GM21717 (cell line): ENCODE results near the gene HELZ.
"Not testable (repeated sequence)": the region's sequence is repeated elsewhere in the genome, so short reads cannot be mapped to it uniquely, and the experiment has no call there.

Experiments used
- ATAC-seq: cut with Tn5 transposase; IDR thresholded peaks from one replicate; pipeline ENCODE4 v1.9.1; 2021; ENCODE audit warnings: mild to moderate bottlenecking, moderate library complexity; ENCODE audit not compliant: unreplicated experiment

The HELZ gene

DNA sequence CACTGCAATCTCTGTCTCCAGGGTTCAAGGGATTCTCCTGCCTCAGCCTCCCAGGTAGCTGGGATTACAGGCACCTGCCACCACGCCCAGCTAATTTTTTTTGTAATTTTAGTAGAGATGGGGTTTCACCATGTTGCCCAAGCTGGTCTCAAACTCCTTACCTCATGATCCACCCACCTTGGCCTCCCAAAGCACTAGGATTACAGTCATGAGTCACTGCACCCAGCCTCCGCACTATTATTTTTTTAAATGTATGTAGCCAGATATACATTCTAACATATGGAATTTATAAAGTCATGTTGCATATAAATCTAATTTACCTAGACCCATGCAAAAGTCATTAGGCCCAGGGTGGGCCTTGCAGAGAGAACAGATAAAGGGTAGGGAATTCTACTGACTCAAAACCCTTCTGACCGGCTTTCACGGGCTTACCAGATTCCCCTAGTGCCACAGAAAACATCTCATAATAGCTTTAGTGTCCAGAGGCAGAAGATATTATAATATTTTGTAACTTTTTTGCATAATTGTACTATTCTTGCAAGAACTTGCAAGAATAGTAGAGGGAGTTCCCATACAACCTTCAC is 20.5 kb upstream of the HELZ start:
- ATAC-seq, result no peak

DNA sequence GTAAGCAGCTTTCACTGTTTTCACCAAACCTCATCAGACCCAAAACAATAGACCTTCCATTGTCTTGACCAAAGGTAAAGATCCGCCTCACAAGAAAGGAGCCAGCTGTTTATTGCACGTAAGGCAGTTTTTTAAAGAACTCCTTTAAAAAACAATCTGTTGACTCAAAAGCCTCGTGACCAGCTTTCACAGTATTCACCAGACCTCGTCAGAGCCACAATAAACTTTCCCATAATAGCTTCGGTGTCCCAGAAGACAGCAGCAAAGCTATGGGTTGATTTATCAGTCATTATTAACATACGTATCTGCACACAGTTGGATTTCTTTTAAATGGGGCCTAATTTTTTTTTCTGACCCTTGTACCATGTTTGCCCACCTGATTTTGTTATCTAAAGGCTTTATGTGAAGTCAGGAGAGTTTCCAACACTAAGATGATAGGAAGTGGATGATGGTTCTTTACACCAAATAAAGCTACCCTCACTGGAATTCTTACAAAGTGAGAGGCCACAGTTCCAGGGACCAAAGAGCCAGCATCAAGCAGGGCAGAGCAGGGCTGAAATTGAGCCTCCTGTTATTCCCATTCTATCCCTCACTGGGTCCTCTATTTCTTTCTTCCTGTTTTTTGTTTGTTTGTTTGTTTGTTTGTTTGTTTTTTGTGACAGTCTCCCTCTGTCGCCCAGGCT is 17.6 kb upstream of the HELZ start:
- ATAC-seq, result no peak

DNA sequence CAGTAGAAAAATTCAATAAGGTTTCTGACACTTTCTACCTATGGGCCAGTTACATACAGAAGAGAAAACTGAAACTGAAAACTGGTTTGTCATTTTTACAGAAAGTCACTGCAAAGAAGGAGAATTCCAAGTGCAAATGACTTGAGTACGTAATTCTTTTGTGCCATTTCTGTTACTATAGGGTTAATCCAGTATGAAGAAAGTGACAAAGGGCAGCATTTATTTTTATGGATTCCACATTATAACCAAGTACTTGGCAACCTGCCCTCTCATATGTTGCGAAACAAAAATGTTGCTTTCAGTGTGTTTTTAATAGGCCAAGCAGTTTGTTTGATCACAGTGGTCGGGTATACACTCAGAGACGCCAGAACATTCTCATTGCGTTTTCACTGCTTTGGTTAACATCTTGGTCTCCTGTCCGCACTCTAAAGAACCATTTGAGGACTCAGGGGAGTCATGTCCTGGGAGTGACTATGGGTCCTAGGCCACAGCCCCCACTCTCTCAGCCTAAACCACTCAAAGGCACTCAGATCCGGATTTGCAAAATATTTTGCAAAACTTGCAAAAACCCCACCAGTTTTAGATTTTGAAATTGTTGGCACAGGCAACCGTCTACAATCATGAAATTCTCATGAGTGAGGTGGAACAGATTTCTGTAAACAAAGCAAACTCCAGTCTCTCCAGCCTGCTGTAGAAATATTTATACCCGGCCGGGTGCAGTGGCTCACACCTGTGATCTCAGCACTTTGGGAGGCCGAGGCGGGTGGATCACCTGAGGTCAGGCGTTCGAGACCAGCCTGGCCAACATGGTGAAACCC is 15.4 kb upstream of the HELZ start:
- ATAC-seq, result no peak

DNA sequence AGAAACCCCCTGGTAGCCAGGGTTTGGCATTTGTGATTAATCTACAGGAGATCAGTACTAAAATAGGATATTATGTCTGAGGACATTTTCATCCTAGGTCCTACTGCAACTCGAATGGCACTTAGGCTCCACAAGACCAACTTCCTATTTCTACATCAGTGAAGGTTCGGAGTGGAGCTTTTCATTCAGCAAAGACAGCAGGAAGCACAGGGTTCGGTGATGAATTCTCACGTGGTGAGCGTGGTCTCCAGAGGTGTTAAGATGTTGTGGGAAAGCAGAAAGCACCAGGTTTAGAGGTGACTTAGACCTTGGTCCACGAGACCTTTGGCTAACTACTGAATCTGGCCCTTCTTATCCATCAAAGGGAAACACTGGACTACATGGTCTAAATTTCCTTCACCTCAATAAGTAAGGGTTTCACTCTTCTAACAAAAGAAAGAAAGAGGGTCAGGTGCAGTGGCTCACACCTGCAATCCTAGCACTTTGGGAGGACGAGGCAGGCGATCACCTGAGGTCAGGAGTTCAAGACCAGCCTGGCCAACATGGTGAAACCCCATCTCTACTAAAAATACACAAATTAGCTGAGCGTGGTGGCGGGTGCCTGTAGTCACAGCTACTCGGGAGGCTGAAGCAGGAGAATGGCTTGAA is 13.9 kb upstream of the HELZ start:
- ATAC-seq, result no peak

DNA sequence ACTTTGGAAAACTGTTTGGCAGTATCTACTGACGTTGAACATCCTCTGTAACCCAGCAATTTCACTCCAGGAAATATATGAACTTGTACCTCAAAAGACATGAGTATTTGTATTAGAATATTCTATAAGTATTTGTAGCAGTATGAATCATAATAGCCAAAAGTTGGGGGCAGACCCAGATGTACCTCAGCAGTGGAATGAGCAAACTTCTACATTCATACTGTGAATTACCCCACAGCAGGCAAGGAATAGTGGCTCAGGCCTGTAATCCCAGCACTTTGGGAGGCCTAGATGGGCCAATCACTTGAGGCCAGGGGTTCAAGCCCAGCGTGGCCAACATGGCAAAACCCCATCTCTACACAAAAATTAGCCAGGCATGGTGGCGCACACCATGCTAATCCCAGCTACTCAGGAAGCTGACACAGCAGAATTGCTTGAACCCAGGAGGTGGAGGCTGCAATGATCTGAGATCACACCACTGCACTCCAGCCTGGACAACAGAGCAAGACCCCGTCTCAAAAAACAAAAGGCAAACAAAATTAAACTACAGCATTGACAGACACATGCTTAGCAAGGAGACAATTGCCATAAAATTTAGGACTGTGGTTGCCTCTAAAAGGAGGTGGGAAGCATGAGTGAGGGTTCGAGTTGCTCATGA is 11.2 kb upstream of the HELZ start:
- no peak for ATAC-seq

DNA sequence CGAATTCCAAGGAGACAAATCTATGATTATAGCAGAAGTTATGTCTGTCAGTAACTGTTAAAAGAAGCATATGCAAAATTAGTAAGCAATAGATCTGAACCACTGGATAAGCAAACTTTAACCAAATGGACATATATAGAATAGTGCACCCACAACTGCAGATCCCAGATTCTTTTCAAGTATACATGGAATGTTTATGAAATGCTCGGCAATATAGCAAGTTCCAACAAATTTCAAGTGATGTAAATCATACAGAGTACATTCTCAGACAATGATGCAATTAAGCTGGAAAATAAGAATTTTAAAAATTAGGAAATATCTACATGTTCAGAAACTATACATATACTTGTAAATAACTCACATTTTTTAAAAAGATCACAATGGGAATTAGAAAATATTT is 8.4 kb upstream of the HELZ start:
- no peak for ATAC-seq

DNA sequence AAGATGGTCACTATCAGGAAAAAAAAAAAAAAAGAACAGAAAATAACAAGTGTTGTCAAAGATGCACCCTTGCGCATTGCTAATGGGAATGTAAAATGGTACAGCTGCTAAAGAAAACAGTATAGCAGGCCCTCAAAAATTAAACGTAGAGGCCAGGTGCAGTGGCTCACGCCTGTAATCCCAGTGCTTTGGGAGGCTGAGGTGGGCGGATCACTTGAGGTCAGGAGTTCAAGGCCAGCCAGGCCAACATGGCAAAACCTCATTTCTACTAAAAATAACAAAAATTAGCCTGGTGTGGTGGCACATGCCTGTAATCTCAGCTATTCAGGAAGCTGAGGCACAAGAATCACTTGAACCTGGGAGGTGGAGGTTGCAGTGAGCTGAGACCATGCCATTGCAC is 6.6 kb upstream of the HELZ start:
- ATAC-seq, result not testable (repeated sequence)

DNA sequence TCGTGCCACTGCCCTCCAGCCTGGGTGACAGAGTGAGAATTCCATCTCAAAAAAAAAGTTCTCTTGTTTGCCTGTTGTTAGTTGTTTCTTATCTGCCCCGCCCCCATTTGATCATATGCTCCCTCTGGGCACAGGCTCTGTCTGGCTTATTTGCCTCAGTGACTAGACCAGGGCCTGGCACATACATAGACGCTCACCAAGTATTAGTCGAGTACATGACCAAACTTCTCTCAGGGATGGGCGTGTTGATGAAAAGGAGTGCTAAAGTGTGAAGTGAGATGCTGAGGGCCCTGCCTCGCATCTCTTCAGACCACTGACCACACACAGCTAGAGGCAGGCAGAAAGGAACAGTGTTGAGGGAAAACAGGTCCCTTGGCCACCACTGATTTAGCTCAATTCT is 3.3 kb upstream of the HELZ start:
- ATAC-seq, result no peak

DNA sequence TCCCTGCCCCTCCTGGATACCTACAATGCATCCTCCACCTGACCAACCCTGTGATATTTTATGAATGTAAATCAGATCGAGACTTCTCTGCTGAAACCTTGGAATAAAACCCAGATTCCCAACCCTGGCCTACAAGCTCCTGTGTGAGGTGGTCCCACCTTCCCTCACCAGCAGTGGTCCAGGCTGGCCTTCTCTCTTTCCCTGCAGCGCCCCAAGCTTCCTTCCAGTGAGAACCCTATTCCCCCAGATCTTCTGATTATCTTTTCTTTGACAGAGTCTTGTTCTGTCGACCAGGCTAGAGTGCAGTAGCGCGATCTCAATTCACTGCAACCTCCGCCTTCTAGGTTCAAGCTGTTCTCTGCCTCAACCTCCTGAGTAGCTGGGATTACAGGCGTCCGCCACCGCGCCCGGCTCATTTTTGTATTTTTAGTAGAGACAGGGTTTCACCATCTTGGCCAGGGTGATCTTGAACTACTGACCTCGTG is 2.5 kb upstream of the HELZ start:
- ATAC-seq, result no peak

DNA sequence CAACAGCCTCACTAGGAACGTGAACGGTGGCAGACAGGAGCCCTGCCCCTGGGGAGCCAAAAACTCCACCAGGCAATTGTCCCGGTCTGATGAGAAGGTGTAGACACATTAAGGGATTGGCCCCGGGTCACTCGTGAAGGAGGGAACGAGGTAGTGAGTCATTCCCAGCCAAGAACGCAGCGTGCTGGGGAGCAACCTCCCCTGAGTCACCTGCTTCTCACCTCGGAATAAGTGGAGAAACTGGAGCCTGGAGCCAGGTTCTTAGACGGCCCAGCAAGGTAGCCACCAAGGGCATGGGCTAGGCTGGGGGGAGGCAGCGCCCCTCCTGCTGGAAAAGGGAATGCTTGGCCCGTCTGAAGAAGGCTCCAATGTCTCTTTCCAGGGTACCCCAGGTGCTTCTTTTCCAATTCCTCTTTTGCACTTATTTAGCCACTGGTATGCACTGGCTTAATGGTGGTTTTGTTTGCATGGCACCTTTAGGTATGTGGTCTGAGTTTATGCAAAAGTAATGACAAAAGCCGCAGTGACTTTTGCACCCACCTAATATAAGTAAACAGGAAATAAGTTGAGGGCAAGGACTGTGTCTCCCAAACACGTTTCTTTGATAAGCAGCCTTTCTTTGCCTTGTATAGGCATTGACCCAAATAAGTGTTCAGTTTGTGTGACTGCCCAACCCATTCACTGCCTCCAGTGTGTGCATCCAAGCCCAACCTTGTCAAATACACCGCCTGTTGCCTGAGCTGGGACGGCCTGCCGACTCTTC is 1.8 kb upstream of the HELZ start:
- ATAC-seq, result peak; percentile 55

DNA sequence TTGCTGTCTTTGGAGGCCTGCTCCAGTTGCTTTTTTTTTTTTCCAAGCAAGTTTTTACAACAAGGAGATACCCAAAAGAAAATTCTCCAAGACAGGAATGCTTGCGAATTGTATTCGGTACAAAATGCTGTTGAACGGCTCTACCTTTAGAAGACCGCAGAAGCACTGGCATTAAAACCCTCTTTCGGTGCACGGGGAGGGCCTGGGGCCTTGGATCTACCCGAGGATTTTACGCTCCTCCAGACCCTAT is 1.3 kb upstream of the HELZ start:
- ATAC-seq, result no peak

DNA sequence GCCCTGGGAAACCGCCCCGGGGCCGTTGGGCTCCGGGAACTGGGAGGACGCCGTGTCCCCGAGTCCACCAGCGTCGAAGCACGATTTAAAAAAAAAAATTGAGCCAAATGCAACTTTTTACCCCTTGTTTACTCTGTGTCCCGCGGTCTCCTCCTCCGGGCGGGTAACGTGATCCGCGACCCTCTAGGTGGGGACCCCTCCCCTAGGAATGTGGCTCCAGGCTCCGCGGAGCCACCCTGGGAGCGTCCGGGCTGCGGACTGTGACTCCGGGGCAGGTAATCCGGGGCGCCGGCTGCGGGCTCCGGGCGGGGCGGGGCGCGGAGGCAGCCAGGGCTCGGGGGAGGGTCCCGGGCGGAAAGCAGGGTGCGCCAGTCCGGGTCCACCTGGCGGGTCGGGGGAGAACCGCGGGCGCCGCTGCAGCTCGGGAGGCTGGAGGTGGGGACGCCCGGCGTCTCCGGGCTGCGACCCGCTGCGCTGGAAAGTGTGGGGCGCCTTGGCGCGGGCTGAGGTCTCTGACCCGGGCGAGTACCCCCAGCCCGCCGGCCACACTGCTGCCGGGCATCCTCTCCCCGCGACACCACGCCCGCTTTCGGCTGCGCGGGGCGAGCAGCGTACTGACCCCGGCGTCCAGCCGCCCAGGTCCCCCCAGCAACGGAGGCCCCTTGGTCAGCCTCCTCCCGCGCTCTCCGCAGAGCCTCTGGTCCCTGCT is 852 bp upstream of the HELZ start:
- ATAC-seq, result no peak

DNA sequence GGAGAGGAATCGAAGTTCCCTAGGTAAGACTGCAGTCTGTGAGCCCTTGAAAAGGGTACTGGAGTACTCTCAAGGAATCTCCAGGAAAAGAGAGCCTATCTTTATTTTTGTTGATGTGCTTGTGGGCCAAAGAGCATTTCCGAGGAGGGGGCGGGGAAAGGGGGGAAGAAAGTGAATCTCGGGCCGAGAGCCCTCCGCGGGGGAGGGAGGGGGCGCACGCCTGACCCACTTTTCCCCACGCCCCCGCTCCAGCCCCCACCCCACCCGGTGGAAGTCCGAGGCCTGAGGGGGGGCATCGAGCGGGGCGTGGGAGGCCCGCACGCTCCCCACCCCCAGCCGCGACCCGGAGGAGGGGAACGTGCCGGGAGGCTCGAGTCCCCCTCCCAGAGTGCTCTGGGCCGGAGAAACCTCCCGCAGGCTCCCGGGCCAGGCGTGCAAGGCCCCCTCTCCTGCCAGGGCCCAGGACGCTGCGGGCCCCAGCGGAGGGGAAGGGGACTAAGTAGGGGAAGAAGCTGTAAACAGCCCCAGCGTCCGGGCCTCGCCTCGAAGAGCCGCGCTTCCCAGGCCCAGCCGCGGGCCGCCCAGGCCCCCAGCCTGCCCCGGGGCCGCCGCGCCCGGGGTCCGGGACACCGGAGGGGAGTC is 444 bp downstream of the HELZ start:
- ATAC-seq, result peak; percentile 24

DNA sequence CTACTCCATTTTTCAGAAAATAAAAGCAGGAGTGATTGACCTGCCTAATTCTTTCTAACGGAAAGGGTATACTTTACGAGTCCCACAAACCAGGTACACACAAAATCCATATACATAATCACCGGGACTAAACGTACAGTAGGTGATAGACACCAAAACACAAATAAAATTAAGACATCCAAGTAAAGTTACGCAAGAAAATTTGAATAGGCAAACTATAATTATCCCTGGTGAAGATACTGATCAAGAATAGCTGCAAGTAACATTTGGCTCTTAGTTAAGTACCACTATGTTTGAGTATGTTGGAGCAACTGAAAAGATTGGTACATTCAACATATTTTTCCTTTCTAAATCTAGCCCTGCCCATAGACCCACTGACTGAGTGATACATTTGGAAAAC is 1.7 kb downstream of the HELZ start:
- no peak for ATAC-seq

DNA sequence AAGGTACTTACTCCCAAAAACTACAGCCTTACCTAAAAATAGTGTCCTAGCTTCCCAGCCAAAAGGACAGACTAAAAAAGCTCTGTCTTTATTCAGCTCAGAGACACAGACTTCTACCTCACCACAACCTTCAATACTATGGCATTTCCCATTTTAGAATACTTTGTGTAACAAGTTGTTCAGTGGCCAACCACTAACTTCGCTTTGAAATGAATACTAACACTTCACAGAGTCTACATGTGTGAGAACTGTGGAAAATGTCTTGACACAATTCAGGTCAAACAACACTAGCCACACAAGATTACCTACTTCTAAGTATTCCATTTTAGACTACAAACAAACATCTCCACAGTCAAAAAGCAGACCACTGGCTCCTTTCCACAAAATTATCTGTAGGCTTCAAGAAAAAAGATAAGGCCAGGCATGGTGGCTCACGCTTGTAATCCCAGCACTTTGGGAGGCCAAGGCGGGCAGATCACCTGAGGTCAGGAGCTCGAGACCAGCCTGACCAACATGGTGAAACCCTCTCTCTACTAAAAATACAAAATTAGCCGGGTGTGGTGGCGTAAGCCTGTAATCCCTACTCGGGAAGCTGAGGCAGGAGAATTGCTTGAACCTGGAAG is 3.2 kb downstream of the HELZ start:
- no peak for ATAC-seq

DNA sequence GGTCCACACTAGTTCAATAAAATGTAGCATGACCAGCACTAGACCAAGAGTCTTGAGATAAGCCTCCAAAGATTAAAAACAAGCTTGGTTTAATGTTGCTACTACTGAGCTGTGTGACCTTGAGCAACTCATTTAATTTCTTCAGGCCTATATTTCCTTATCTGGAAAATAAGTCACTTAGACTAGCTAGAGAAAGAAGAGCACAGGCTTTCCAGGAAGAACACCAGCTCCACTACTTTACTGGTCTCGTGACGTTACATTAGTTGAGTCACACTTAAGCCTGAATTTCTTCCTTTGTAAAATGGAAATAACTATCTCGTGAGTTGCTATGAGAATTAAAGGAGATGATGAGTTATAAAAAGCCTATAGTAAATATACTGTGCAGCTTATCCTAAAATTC is 5.4 kb downstream of the HELZ start:
- no peak for ATAC-seq

DNA sequence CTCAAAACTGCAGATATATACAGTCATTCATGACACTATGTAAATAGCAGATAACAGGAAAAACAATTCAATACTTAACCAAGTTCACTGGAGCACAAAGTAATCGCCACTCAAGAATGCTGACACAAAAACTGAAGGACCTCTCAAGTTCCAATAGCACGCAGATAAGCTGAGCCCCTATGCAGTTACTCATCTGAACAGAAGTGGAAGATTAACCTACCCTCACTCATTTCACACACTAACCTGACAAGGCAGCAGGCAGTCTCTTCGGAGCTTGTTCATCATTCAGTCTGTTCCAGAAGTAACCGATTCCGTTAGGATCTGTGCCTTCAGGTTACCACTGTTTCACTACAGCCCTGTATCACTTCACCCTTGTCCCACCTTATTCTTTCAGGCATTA is 6.0 kb downstream of the HELZ start:
- ATAC-seq, result no peak

DNA sequence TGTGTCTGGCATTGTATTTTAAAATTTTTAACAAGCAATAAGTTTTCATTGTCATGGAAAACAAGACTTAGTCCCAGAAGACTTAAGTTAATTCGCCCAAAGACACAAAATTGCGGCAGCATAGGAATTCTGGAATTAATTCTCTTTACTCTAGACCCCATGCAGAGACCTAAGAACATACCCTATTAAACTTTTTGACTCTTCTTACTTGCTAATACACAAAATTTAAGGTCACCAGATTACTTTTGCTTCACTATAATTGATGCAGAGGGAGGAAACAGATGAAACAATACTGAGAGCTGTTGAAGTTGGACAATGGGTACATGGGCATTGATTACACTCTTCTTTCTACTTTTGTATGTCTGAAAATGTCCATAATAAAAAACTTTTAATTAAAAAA is 12.6 kb downstream of the HELZ start:
- ATAC-seq, result no peak
